SU-DHL-6 (cell line): ENCODE results near the gene GPAT3.
A peak's percentile ranks its signal among the peaks of the same experiment; 100 is the strongest.
"Not testable (repeated sequence)": the region's sequence is repeated elsewhere in the genome, so short reads cannot be mapped to it uniquely, and the experiment has no call there.

Source experiments
- H2AFZ ChIP-seq: fragments of 200-600 bp; sonication (generic); 2 replicates; pipeline ENCODE4 v1.6.1; 2014; ENCODE audit warnings: low read depth, mild to moderate bottlenecking, moderate library complexity, mixed read lengths, antibody characterized with exemption, low read length; ENCODE audit not compliant: severe bottlenecking
- H3F3A ChIP-seq: fragments of 200-600 bp; shearing (Covaris generic); 2 replicates; pipeline ENCODE4 v1.6.0; 2016; ENCODE audit warnings: antibody characterized with exemption, mild to moderate bottlenecking; ENCODE audit not compliant: insufficient read depth
- H3K27ac ChIP-seq: fragments of 200-600 bp; sonication (generic); 2 replicates; pipeline ENCODE4 v1.5.1; 2016; ENCODE audit warnings: low read depth, mild to moderate bottlenecking, low read length, moderate library complexity, mixed read lengths
- H3K27me3 ChIP-seq: fragments of 200-600 bp; sonication (generic), shearing (Covaris generic); 2 replicates; pipeline ENCODE4 v1.6.0; 2014; ENCODE audit warnings: mild to moderate bottlenecking, low read length
- H3K36me3 ChIP-seq: fragments of 200-600 bp; sonication (generic); 2 replicates; pipeline ENCODE4 v1.6.1; 2014; ENCODE audit warnings: mild to moderate bottlenecking, low read length, mixed read lengths
- H3K4me2 ChIP-seq: fragments of 300-600, 200-600 bp; shearing (Covaris generic), sonication (generic); 2 replicates; pipeline ENCODE4 v1.6.0; 2014; ENCODE audit warnings: low read length, low read depth, mild to moderate bottlenecking; ENCODE audit not compliant: poor library complexity, severe bottlenecking
- H3K4me3 ChIP-seq: fragments of 200-600 bp; sonication (generic); 2 replicates; pipeline ENCODE4 v1.5.1; 2014; ENCODE audit warnings: antibody characterized with exemption, low read length, mild to moderate bottlenecking, mixed read lengths; ENCODE audit not compliant: insufficient read depth, poor library complexity, severe bottlenecking
- H3K79me2 ChIP-seq: fragments of 200-600 bp; sonication (generic); 2 replicates; pipeline ENCODE4 v1.6.1; 2014; ENCODE audit warnings: mild to moderate bottlenecking, low read length, moderate library complexity; ENCODE audit not compliant: insufficient read depth
- H3K9ac ChIP-seq: fragments of 200-600 bp; sonication (generic); 2 replicates; pipeline ENCODE4 v1.7.0; 2014; ENCODE audit warnings: mild to moderate bottlenecking, low read length
- H3K9me2 ChIP-seq: fragments of 200-600 bp; sonication (generic); replicated peaks from 2 replicates; pipeline ENCODE4 v1.6.1; 2014; ENCODE audit warnings: low read length; ENCODE audit not compliant: insufficient read depth
- H3K9me3 ChIP-seq: fragments of 200-600 bp; sonication (generic); 2 replicates; pipeline ENCODE4 v1.6.1; 2014; ENCODE audit warnings: low read length, mixed read lengths; ENCODE audit not compliant: insufficient read depth
- H4K20me1 ChIP-seq: fragments of 200-600 bp; sonication (generic); 2 replicates; pipeline ENCODE4 v1.6.1; 2014; ENCODE audit warnings: low read depth, mild to moderate bottlenecking, antibody characterized with exemption, low read length, moderate library complexity, mixed read lengths
- CTCF ChIP-seq: fragments of 200-600 bp; sonication (generic); IDR thresholded peaks from one replicate; pipeline ENCODE4 v1.5.1; 2017; ENCODE audit warnings: antibody characterized with exemption, mild to moderate bottlenecking, low read length, moderate library complexity; ENCODE audit not compliant: insufficient read depth, poor library complexity, severe bottlenecking
- EZH2phosphoT487 ChIP-seq: fragments of 200-600 bp; sonication (generic), shearing (Covaris generic); conservative IDR thresholded peaks from 2 replicates; pipeline ENCODE4 v1.6.1; 2018; ENCODE audit warnings: mild to moderate bottlenecking, antibody characterized with exemption, low read length, moderate library complexity, mixed read lengths

The GPAT3 gene

GRCh38 chr4:83509156-83509585 is 26.7 kb upstream of the GPAT3 start:
- not testable (repeated sequence) for H3K27ac ChIP-seq, H3K9me2 ChIP-seq

GRCh38 chr4:83510442-83510841 is 25.5 kb upstream of the GPAT3 start:
- no peaks in the 10 kb centered on the region for H3K79me2 ChIP-seq
- no peak overlapping the region for H3K4me2 ChIP-seq
- no peak overlapping the region for H3K9ac ChIP-seq
- no peak overlapping the region for H2AFZ ChIP-seq
- H3K36me3 ChIP-seq = no peaks in the 10 kb centered on the region
- H3K9me3 ChIP-seq = no peaks in the 10 kb centered on the region
- no peaks in the 10 kb centered on the region for H4K20me1 ChIP-seq
- no peak for TF ChIP-seq CTCF
- TF ChIP-seq EZH2phosphoT487 = no peak
- no peaks in the 10 kb centered on the region for H3K27me3 ChIP-seq
- H3K27ac ChIP-seq = no peak overlapping the region
- no peaks in the 10 kb centered on the region for H3F3A ChIP-seq
- H3K9me2 ChIP-seq = no peaks in the 10 kb centered on the region
- no peak overlapping the region for H3K4me3 ChIP-seq

More at GRCh38 chr4:83509156-83509585, 26.7 kb upstream of the GPAT3 start:
- H3K9ac ChIP-seq, H3K27me3 ChIP-seq, H3K4me2 ChIP-seq, H3F3A ChIP-seq, H3K4me3 ChIP-seq, H3K79me2 ChIP-seq, H3K9me3 ChIP-seq, H4K20me1 ChIP-seq, H3K36me3 ChIP-seq, H2AFZ ChIP-seq: not testable (repeated sequence)
- peak; percentile 34 for TF ChIP-seq CTCF

- no peaks in the 10 kb centered on the region for H3K36me3 ChIP-seq
- no peak overlapping the region for H3K9ac ChIP-seq
- H3K79me2 ChIP-seq = no peaks in the 10 kb centered on the region
- H3K9me3 ChIP-seq = no peaks in the 10 kb centered on the region
- no peak overlapping the region for H2AFZ ChIP-seq
- no peak overlapping the region for H3K4me3 ChIP-seq
- no peak for TF ChIP-seq EZH2phosphoT487
- TF ChIP-seq CTCF = no peak
- no peak overlapping the region for H3K27ac ChIP-seq
- no peaks in the 10 kb centered on the region for H4K20me1 ChIP-seq
- H3F3A ChIP-seq = no peaks in the 10 kb centered on the region
- no peak overlapping the region for H3K4me2 ChIP-seq
- H3K27me3 ChIP-seq = no peaks in the 10 kb centered on the region
- H3K9me2 ChIP-seq = no peaks in the 10 kb centered on the region
Observed at GRCh38 chr4:83516042-83516772, 19.7 kb upstream of the GPAT3 start.
